ENCODE data around the gene COL4A1.

GRCh38 chr13:110108348-110109139 is 198.4 kb downstream of the COL4A1 start:
- TF ChIP-seq SUZ12 (IDR thresholded peaks at IDR 0.05) (no peak), HDGF (IDR thresholded peaks at IDR 0.05; ENCODE audit: borderline replicate concordance) (no peak), FOXA1 (IDR thresholded peaks at IDR 0.05) (no peak)

All from HEK293T (cell line).